C4-2B (cell line): ENCODE measurements around the gene TLE3.

Experiments
- H3K27ac ChIP-seq: fragments of 450-650 bp; 2 replicates; pipeline ENCODE4 v1.5.1; 2017
- ZFX ChIP-seq: fragments of 450-650 bp; IDR thresholded peaks from 2 replicates; pipeline ENCODE4 v1.6.1; 2017
- TF ChIP-seq, protein P1 (sequence below): fragments of 450-650 bp; conservative IDR thresholded peaks from 2 replicates; pipeline ENCODE4 v1.5.1; 2017; ENCODE audit warnings: mild to moderate bottlenecking

TLE3 gene

GRCh38 chr15:70079888-70080287 is 17.8 kb downstream of the TLE3 start:
- TF ChIP-seq ZFX = no peak
- TF ChIP-seq, protein P1, sequence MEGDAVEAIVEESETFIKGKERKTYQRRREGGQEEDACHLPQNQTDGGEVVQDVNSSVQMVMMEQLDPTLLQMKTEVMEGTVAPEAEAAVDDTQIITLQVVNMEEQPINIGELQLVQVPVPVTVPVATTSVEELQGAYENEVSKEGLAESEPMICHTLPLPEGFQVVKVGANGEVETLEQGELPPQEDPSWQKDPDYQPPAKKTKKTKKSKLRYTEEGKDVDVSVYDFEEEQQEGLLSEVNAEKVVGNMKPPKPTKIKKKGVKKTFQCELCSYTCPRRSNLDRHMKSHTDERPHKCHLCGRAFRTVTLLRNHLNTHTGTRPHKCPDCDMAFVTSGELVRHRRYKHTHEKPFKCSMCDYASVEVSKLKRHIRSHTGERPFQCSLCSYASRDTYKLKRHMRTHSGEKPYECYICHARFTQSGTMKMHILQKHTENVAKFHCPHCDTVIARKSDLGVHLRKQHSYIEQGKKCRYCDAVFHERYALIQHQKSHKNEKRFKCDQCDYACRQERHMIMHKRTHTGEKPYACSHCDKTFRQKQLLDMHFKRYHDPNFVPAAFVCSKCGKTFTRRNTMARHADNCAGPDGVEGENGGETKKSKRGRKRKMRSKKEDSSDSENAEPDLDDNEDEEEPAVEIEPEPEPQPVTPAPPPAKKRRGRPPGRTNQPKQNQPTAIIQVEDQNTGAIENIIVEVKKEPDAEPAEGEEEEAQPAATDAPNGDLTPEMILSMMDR = no peak
- no peak overlapping the region for H3K27ac ChIP-seq

GRCh38 chr15:70078578-70079417 is 18.9 kb downstream of the TLE3 start:
- TF ChIP-seq, protein P1 = no peak
- no peak for TF ChIP-seq ZFX
- H3K27ac ChIP-seq = no peak overlapping the region

DNA sequence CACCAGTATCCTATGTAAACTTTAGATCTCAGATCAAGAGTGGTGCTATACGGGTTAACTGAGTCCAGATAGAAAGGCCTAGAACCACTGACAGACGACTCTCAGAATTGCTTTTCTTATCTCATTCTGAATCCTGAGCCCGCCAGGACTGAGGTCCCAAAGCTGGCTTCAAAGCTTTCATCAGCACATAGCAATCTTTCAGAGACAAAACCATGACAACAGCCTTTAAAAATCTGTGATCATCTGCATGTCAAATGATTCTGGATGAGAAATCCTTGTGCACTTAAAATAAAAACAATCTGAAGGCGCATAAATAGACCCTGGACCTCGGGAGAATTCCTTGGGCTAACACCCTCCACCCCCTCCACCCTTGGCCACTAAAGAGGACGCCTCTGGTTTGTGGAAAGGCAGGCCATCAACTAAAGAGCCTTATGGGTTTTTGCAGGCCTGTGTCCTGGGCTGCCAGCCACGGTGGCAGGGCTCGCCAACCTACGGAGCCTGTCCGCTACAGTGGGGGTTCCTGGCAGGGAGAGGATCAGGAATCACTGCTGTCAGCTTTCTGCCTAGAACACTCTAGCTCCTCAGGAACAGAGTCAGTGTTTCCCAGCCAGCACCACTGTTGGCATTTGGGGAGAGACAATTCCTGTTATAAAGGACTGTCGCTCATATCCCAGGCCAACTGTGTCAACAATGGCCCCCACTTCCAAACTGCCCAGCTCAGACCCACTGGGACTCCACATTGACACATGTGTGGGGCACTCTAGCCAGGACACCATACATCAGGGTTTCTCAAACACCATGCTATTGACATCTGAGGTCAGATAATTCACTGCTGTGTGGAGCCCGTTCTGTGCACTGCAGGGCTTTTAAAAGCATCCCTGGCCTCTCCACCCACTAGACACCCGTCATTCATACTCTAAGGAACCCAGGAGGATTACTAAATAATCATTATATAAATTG is 20.2 kb downstream of the TLE3 start:
- no peak for TF ChIP-seq ZFX
- TF ChIP-seq, protein P1 = no peak

GRCh38 chr15:70074380-70074779 is 23.3 kb downstream of the TLE3 start:
- no peak overlapping the region for H3K27ac ChIP-seq
- TF ChIP-seq ZFX = no peak
- TF ChIP-seq, protein P1 = no peak

More for the DNA sequence above, 20.2 kb downstream of the TLE3 start:
- H3K27ac ChIP-seq = no peak overlapping the region

DNA sequence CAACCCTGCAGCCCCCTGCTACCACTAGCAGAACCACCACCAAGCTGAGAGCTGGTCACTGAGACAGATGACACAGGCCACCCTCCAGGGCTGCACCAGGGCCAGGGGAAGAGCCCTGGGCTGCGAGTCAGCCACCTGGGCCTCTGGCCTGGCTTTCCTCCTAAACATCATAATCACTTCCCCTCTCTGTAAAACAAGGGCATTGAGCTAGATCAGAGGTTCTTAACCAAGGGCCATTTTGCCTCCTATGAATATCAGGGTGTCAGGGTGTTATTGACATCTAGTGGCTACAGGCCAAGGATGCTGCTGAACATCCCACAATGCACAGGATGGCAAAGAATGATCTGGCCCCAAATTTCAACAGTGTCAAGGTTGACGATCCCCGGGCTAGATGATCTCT is 25.2 kb downstream of the TLE3 start:
- TF ChIP-seq, protein P1 = no peak
- no peak for TF ChIP-seq ZFX
- no peak overlapping the region for H3K27ac ChIP-seq

- TF ChIP-seq ZFX = no peak
- TF ChIP-seq, protein P1 = no peak
These were observed 25.9 kb downstream of the TLE3 start for GRCh38 chr15:70071799-70072198.

GRCh38 chr15:70069716-70070115 is 28.0 kb downstream of the TLE3 start:
- H3K27ac ChIP-seq = no peak overlapping the region

More at GRCh38 chr15:70071799-70072198, 25.9 kb downstream of the TLE3 start:
- no peak overlapping the region for H3K27ac ChIP-seq

More at GRCh38 chr15:70069716-70070115, 28.0 kb downstream of the TLE3 start:
- TF ChIP-seq, protein P1 = no peak
- no peak for TF ChIP-seq ZFX
